Thyroid gland (tissue), 4 donors: ENCODE data around the gene TFCP2. TPM values are rescaled to one million over a fixed set of nuclear protein-coding genes. Genes with fewer than 3 reads are reported as not detected.
A peak's percentile ranks its signal among the peaks of the same experiment; 100 is the strongest.

Source experiments
- DNase-seq, 2 donors: peaks; one replicate each; pipeline ENCODE4 v3.0.0-alpha.2; 2019
- H3K27ac ChIP-seq, 3 donors: fragments of 200-600 bp; sonication (generic); 1 replicate in 2 of 3; 2 replicates in 1 of 3; pipeline ENCODE4 v1.5.1; 2016 to 2019; ENCODE audit warnings: mild to moderate bottlenecking in 1 of 3, moderate library complexity in 1 of 3
- H3K27me3 ChIP-seq: fragments of 200-600 bp; sonication (generic); one replicate; pipeline ENCODE4 v1.5.1; 2019
- H3K36me3 ChIP-seq, 2 donors: fragments of 200-600 bp; sonication (generic); one replicate each; pipeline ENCODE4 v1.5.1; 2016 to 2019
- H3K4me1 ChIP-seq, 2 donors: fragments of 200-600 bp; sonication (generic); one replicate each; pipeline ENCODE4 v1.5.1; 2017 to 2019
- H3K4me3 ChIP-seq, 3 donors: fragments of 200-600 bp; sonication (generic); replicated peaks in 1 of 3; 1 replicate in 2 of 3; 2 replicates in 1 of 3; pipeline ENCODE4 v1.5.1; 2016; ENCODE audit warnings: mild to moderate bottlenecking in 1 of 3
- H3K9me3 ChIP-seq: fragments of 200-600 bp; sonication (generic); one replicate; pipeline ENCODE4 v1.5.1; 2017
- POLR2A ChIP-seq, 2 donors: fragments of 450-650 bp; IDR thresholded peaks; one replicate each; pipeline ENCODE4 v1.6.1; 2017; ENCODE audit warnings: antibody characterized with exemption in 2 of 2, mild to moderate bottlenecking in 2 of 2, moderate library complexity in 1 of 2
- WGBS, 2 donors: methylation state at CpG; one replicate each; pipeline ENCODE4 v1.1.5; 2017; 5-methylcytosine and 5-hydroxymethylcytosine counted together
- intact Hi-C: fragments of 100-400 bp; cut with DNase I; formaldehyde crosslinking; loops from one replicate; pipeline ENCODE4 v1.15.1; 2023
- small RNA-seq: library from RNA; depleted of rRNA; stranded (forward); fragments of <200 nt; gene quantifications from one replicate; pipeline ENCODE3, GENCODE V24; 2016
- total RNA-seq, 4 donors: library from RNA; depleted of rRNA; stranded (reverse); fragments of >200 nt; gene quantifications; one replicate each; pipeline ENCODE4 v1.2.3, GENCODE V29; 2016
- TF ChIP-seq, protein P1 (sequence below), 6 experiments: fragments of 200-600 bp in 3 of 6; fragments of 450-650 bp in 3 of 6; sonication (generic) in 3 of 6; IDR thresholded peaks; one replicate each; pipeline ENCODE4 v1.5.1; 2016 to 2019; ENCODE audit warnings: antibody characterized with exemption in 6 of 6, mild to moderate bottlenecking in 2 of 6, inconsistent platforms in 1 of 6, moderate library complexity in 1 of 6

The TFCP2 gene
- total RNA-seq, 4 donors from 2014 or later: 14.9 to 22.6 (median 21.3) TPM

DNA sequence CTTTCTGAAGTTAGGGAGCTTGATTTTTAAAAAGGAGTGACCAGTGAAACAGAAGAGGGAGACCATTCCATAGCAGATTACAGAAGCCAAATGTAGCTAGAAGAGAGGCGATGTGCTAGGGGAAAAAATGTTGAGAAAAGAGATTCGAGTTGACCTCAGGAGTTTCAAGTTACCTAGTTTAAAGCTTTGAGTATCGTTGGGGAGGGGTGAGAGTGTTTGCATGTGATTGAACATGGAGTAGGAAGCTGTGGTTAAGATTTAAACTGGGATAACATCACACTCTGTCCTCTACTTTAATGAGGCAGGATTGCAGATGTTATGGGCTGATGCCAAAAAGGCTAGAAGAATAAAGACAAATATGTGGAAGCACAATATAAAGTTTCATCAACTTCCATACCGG is 121.1 kb downstream of the TFCP2 start:
- Histone ChIP-seq H3K4me3 (no peak overlapping the region), H3K36me3 (peaks cover 24 to 35% of the 10 kb centered on the region in 2 donors), H3K27me3 (no peaks in the 10 kb centered on the region), H3K9me3 (no peaks in the 10 kb centered on the region), H3K4me1 (peaks cover 16 to 18% of the 10 kb centered on the region in 2 donors), H3K27ac (no peak overlapping the region)
- no peak for DNase-seq
- 63 to 67% methylated on average over 4 of the region's 4 CpGs for WGBS, 2 donors
- no peak for TF ChIP-seq POLR2A (IDR thresholded peaks at IDR 0.05)
- TF ChIP-seq, protein P1, sequence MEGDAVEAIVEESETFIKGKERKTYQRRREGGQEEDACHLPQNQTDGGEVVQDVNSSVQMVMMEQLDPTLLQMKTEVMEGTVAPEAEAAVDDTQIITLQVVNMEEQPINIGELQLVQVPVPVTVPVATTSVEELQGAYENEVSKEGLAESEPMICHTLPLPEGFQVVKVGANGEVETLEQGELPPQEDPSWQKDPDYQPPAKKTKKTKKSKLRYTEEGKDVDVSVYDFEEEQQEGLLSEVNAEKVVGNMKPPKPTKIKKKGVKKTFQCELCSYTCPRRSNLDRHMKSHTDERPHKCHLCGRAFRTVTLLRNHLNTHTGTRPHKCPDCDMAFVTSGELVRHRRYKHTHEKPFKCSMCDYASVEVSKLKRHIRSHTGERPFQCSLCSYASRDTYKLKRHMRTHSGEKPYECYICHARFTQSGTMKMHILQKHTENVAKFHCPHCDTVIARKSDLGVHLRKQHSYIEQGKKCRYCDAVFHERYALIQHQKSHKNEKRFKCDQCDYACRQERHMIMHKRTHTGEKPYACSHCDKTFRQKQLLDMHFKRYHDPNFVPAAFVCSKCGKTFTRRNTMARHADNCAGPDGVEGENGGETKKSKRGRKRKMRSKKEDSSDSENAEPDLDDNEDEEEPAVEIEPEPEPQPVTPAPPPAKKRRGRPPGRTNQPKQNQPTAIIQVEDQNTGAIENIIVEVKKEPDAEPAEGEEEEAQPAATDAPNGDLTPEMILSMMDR (IDR thresholded peaks at IDR 0.05): no peak
- intact Hi-C loops: no loop called here

DNA sequence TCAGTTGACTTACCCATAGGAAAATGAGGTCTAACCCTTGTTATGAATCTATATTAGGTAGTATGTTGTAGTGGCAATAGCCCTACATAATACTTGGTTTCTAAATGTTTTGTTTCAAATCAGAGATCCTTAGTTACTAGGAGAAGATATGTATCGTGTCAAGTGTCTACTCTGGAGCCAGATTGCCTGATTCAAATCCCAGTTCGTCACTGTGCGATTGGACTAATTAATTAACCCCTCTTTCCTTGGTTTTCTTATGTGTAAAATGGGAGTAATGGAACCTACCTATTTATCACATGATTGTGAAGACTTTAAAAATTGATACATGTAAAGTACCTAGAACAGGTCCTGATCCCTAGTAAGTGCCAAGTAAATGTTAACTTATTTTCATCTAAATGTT is 123.4 kb downstream of the TFCP2 start:
- Histone ChIP-seq H3K27ac (peak overlapping the region in 1 of 3 donors; percentile 87), H3K9me3 (no peaks in the 10 kb centered on the region), H3K36me3 (peaks cover 14 to 24% of the 10 kb centered on the region in 2 donors), H3K4me3 (peak overlapping the region in 1 of 3 donors; percentile 64), H3K27me3 (no peaks in the 10 kb centered on the region), H3K4me1 (peaks cover 16 to 18% of the 10 kb centered on the region in 2 donors)
- 80 to 90% methylated on average over 3 of the region's 3 CpGs for WGBS, 2 donors
- TF ChIP-seq, protein P1 (IDR thresholded peaks at IDR 0.05): no peak
- no peak for TF ChIP-seq POLR2A (IDR thresholded peaks at IDR 0.05)
- DNase-seq: no peak
- intact Hi-C loops: loop anchor here (10.0 kb wide), 1 partner anchor 195 kb away; no protein-coding TSS in a partner anchor

DNA sequence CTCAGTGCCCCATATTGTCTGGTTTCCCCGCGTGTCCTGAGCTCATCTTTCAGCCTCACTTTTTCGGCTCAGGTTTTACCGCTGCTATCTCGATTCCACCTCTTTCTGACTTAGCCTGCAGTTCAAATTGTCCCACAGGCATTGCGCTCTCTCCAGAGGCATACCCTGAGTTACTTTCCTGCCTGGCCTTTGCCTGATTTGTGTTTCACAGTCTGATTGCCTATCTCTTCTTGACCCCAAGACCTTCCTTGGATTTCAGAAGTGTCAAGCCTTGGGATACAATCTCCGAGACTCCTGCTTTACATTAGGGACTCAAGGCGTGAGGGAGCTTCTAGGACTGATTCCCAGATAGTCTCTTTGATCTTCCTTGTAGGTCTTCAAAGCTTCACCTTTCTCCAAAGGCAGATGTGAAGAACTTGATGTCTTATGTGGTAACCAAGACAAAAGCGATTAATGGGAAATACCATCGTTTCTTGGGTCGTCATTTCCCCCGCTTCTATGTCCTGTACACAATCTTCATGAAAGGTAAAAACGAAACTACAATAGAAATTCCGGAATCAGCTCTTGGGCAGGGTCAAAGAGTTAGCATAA is 124.2 kb downstream of the TFCP2 start:
- DNase-seq: peak in 1 of 2 donors; percentile 6
- Histone ChIP-seq H3K27ac (peak overlapping the region in 2 of 3 donors; percentile 87 to 95), H3K27me3 (no peaks in the 10 kb centered on the region), H3K9me3 (no peaks in the 10 kb centered on the region), H3K4me1 (peaks cover 16 to 18% of the 10 kb centered on the region in 2 donors), H3K4me3 (peak overlapping the region; percentile 18 to 64 (median 52)), H3K36me3 (peaks cover 14 to 17% of the 10 kb centered on the region in 2 donors)
- TF ChIP-seq POLR2A (IDR thresholded peaks at IDR 0.05): no peak
- TF ChIP-seq, protein P1 (IDR thresholded peaks at IDR 0.05): no peak
- 31 to 33% methylated on average over 14 of the region's 14 CpGs for WGBS, 2 donors
- intact Hi-C loops: loop anchor here (10.0 kb wide), 1 partner anchor 196 kb away; no protein-coding TSS in a partner anchor

DNA sequence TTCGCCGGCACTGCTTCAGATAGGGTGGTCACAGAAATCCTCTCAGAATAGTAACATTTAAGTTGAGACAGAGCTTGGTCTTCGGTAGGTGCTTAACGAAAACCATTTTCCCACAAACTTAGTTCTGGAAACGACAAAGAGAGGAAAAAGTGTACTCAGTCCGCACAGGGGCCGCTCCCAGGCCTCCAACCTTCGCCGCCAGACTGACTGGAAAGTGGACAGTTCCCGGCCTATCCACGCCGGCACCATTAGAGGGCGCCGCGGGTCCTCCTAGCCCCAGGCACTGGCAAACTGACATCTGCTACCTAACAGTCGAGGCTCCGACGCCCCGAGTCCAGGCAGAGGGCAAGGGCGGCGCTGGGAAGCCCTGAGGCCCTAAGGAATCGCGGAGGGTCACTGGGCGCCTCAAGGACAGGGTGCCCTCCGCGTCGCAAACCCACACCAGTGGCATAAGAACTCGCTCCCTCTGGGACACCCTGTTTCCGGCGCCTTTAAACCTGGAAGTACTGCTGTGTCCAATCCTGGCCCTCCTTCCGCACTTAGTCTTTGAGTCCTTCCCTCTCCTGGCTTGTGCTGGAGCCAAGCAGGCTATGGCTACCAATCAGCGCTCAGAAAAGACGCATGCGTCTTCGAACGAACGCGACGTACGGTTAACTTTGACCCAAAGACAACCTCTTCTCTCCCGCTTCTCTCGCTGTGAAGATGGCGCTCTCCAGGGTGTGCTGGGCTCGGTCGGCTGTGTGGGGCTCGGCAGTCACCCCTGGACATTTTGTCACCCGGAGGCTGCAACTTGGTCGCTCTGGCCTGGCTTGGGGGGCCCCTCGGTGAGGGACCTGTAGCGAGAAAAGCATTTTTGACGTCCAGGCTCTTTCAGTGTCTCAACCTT is 125.0 kb downstream of the TFCP2 start, which contains the start of gene LETMD1:
LETMD1 (plus strand) TSS at position 673 of the 886 bp plus-strand sequence; CDS start at position 703, 30 bp downstream.
- Histone ChIP-seq H3K9me3 (no peaks in the 10 kb centered on the region), H3K36me3 (peaks cover 10 to 14% of the 10 kb centered on the region in 2 donors), H3K27me3 (no peaks in the 10 kb centered on the region), H3K27ac (peak within 1 kb of the TSS; percentile 87 to 95 (median 95)), H3K4me3 (peak within 1 kb of the TSS; percentile 29 to 74 (median 64)), H3K4me1 (peaks cover 16 to 18% of the 10 kb centered on the region in 2 donors)
- TF ChIP-seq, protein P1 (IDR thresholded peaks at IDR 0.05): peak; percentile 67 to 95 (median 90)
- peak in 1 of 2 donors; percentile 88 for TF ChIP-seq POLR2A (IDR thresholded peaks at IDR 0.05)
- intact Hi-C loops: loop anchor here (10.0 kb wide), 1 partner anchor 197 kb away; no protein-coding TSS in a partner anchor
- peak; percentile 96 for DNase-seq
- 4 to 7% methylated on average over 30 to 49 of the region's 51 CpGs for WGBS, 2 donors

Small RNA genes lying within 50 kb of the gene (small RNA-seq; reads per million reads assigned to genes)
- not detected for gene RF00019
- not detected for gene RNU6-199P

Other genes with a start within 250 kb of the TFCP2 start
- not detected for gene HIGD1C, start 220.6 kb downstream of the TFCP2 start, total RNA-seq
- 100 to 1,000 TPM; 100 to 163 (median 140) TPM for gene SLC11A2, start 146.8 kb downstream of the TFCP2 start, total RNA-seq
- gene LETMD1, start 124.8 kb downstream of the TFCP2 start, total RNA-seq: 100 to 1,000 TPM in 2 of 4 donors, 10 to 100 TPM in 2; 62.9 to 106 (median 86.7) TPM
- 10 to 100 TPM; 21.3 to 35.8 (median 28.9) TPM for gene CSRNP2, start 89.5 kb downstream of the TFCP2 start, total RNA-seq
- 10 to 100 TPM; 13.8 to 16.6 (median 14.5) TPM for gene POU6F1, start 44.9 kb upstream of the TFCP2 start, total RNA-seq
- 100 to 1,000 TPM; 238 to 452 (median 323) TPM for gene DAZAP2, start 65.7 kb upstream of the TFCP2 start, total RNA-seq
- gene SMAGP, start 97.3 kb upstream of the TFCP2 start, total RNA-seq: 10 to 100 TPM in 1 of 4 donors, 1 to 10 TPM in 3; 3.0 to 10.5 (median 4.8) TPM
- 1 to 10 TPM; 1.3 to 3.0 (median 2.5) TPM for gene BIN2, start 151.0 kb upstream of the TFCP2 start, total RNA-seq
- not detected for gene CELA1, start 173.5 kb upstream of the TFCP2 start, total RNA-seq
- gene GALNT6, start 218.3 kb upstream of the TFCP2 start, total RNA-seq: 10 to 100 TPM in 1 of 4 donors, 1 to 10 TPM in 3; 5.8 to 14.1 (median 9.3) TPM